ENCODE data around the gene SPINT4.
"Not testable (repeated sequence)": the region's sequence is repeated elsewhere in the genome, so short reads cannot be mapped to it uniquely, and the experiment has no call there.

The SPINT4 gene

GRCh38 chr20:45722047-45722446 is at the start of gene SPINT4:
SPINT4 (plus strand) TSS chr20:45722347; CDS start chr20:45722368, 21 bp downstream.
- TF ChIP-seq CTCF (IDR thresholded peaks at IDR 0.05; ENCODE audit: extremely low read depth, missing control alignments) = no peak
- no peak for DNase-seq (ENCODE audit: low spot score)

- no peak for DNase-seq (ENCODE audit: low spot score)
- no peak for TF ChIP-seq CTCF (IDR thresholded peaks at IDR 0.05; ENCODE audit: extremely low read depth, missing control alignments)
Measured at GRCh38 chr20:45672765-45673164, 49.4 kb upstream of the SPINT4 start.

GRCh38 chr20:45679650-45680049 is 42.5 kb upstream of the SPINT4 start:
- TF ChIP-seq CTCF (IDR thresholded peaks at IDR 0.05; ENCODE audit: extremely low read depth, missing control alignments) = no peak
- no peak for DNase-seq (ENCODE audit: low spot score)

- no peak for DNase-seq (ENCODE audit: low spot score)
Measured at GRCh38 chr20:45685896-45686295, 36.3 kb upstream of the SPINT4 start.

GRCh38 chr20:45693346-45693745 is 28.8 kb upstream of the SPINT4 start:
- DNase-seq (ENCODE audit: low spot score) = not testable (repeated sequence)

More at GRCh38 chr20:45685896-45686295, 36.3 kb upstream of the SPINT4 start:
- TF ChIP-seq CTCF (IDR thresholded peaks at IDR 0.05; ENCODE audit: extremely low read depth, missing control alignments) = no peak

- TF ChIP-seq CTCF (IDR thresholded peaks at IDR 0.05; ENCODE audit: extremely low read depth, missing control alignments) = no peak
- no peak for DNase-seq (ENCODE audit: low spot score)
Measured at GRCh38 chr20:45695496-45695895, 26.7 kb upstream of the SPINT4 start.

GRCh38 chr20:45701104-45701503 is 21.0 kb upstream of the SPINT4 start:
- TF ChIP-seq CTCF (IDR thresholded peaks at IDR 0.05; ENCODE audit: extremely low read depth, missing control alignments) = no peak

GRCh38 chr20:45701873-45702272 is 20.3 kb upstream of the SPINT4 start, which contains the start of gene WFDC13:
WFDC13 (plus strand) TSS chr20:45702038; CDS start chr20:45702124, 86 bp downstream.
- DNase-seq (ENCODE audit: low spot score) = no peak
- TF ChIP-seq CTCF (IDR thresholded peaks at IDR 0.05; ENCODE audit: extremely low read depth, missing control alignments) = no peak

More at GRCh38 chr20:45701104-45701503, 21.0 kb upstream of the SPINT4 start:
- peak; percentile 20 for DNase-seq (ENCODE audit: low spot score)

Measured in GM20000 (cell line).